ENCODE measurements around the gene PTGIS. TPM values are rescaled to one million over a fixed set of nuclear protein-coding genes. Genes with fewer than 3 reads are reported as not detected.

The PTGIS gene
- polyA plus RNA-seq, 4 donors, result 30.8 to 42.9 (median 33.3) TPM

GRCh38 chr20:49455691-49456090 is 112.2 kb downstream of the PTGIS start:
- DNase-seq (ENCODE audit: low read depth in 4 of 4, low spot score in 2 of 4), result no peak

Other genes with a start within 250 kb of the PTGIS start
- gene KCNB1, start 85.5 kb downstream of the PTGIS start, polyA plus RNA-seq (ENCODE audit: insufficient read length in 4 of 4), result 1 to 10 TPM in 1 of 4 donors, under 1 TPM in 3; 0.47 to 1.1 (median 0.70) TPM
- 10 to 100 TPM; 43.9 to 49.4 (median 47.7) TPM for gene B4GALT5, start 145.7 kb upstream of the PTGIS start, polyA plus RNA-seq (ENCODE audit: insufficient read length in 4 of 4)
- 10 to 100 TPM in 2 of 4 donors, 1 to 10 TPM in 2; 7.5 to 12.0 (median 9.8) TPM for gene SLC9A8, start 244.7 kb upstream of the PTGIS start, polyA plus RNA-seq (ENCODE audit: insufficient read length in 4 of 4)